ENCODE results near the gene TRAM2. TPM values are rescaled to one million over a fixed set of nuclear protein-coding genes. Genes with fewer than 3 reads are reported as not detected.

TRAM2 gene
- total and polyA plus RNA-seq, 3 donors from 2014 or later: 21.1 to 34.7 (median 26.1) TPM

DNA sequence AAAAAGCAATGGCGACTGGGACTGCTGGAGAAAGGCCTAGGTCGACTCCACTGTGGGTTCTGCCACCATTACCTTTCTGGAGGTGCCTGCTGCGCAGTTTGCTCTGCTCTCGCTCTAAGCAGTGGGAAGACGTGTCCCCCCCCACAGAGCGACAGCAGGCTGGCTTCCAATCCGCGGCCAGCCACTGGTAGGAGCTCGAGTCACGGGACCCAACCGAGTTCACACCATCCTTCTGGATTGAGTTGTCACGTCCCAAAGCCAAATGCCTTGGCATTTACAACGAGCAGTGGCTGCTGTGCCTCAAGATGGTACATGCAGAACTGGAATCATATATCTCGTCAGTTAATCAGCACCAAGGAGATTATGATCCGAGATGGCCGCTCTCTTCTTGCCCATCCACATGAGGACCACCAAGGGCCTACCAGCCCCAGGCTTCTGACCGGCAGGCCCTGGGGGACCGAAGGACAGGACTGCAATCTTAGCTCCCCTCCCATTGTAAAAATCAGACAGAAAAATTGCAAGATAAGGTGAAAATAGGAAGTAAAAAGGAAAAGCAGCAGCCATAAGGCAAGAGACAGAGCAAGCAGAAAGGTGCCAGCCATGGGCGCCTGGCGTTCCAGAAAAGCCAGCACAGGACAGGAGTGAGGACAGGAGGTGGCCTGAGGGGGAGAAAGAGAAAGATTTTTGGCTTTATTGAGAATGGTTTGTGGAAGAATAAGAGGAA, 74.4 kb downstream of the TRAM2 start:
- TF ChIP-seq POLR2A (IDR thresholded peaks at IDR 0.05): no peak
- TF ChIP-seq, protein P1, sequence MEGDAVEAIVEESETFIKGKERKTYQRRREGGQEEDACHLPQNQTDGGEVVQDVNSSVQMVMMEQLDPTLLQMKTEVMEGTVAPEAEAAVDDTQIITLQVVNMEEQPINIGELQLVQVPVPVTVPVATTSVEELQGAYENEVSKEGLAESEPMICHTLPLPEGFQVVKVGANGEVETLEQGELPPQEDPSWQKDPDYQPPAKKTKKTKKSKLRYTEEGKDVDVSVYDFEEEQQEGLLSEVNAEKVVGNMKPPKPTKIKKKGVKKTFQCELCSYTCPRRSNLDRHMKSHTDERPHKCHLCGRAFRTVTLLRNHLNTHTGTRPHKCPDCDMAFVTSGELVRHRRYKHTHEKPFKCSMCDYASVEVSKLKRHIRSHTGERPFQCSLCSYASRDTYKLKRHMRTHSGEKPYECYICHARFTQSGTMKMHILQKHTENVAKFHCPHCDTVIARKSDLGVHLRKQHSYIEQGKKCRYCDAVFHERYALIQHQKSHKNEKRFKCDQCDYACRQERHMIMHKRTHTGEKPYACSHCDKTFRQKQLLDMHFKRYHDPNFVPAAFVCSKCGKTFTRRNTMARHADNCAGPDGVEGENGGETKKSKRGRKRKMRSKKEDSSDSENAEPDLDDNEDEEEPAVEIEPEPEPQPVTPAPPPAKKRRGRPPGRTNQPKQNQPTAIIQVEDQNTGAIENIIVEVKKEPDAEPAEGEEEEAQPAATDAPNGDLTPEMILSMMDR (IDR thresholded peaks at IDR 0.05): no peak
- H3K4me3 ChIP-seq: no peak overlapping the region
- H3K9me3 ChIP-seq: no peaks in the 10 kb centered on the region
- intact Hi-C loops (cut with DNase I; ENCODE audit: low total_unique reads): no loop called here
- DNase-seq: no peak
- no peaks in the 10 kb centered on the region for H3K36me3 ChIP-seq (ENCODE audit: low read depth, missing control alignments)
- no peak overlapping the region for H3K27ac ChIP-seq
- H3K27me3 ChIP-seq: no peaks in the 10 kb centered on the region
- WGBS, 2 donors: 88 to 95% methylated on average over 20 of the region's 20 CpGs
- peaks cover 18% of the 10 kb centered on the region for H3K4me1 ChIP-seq

DNA sequence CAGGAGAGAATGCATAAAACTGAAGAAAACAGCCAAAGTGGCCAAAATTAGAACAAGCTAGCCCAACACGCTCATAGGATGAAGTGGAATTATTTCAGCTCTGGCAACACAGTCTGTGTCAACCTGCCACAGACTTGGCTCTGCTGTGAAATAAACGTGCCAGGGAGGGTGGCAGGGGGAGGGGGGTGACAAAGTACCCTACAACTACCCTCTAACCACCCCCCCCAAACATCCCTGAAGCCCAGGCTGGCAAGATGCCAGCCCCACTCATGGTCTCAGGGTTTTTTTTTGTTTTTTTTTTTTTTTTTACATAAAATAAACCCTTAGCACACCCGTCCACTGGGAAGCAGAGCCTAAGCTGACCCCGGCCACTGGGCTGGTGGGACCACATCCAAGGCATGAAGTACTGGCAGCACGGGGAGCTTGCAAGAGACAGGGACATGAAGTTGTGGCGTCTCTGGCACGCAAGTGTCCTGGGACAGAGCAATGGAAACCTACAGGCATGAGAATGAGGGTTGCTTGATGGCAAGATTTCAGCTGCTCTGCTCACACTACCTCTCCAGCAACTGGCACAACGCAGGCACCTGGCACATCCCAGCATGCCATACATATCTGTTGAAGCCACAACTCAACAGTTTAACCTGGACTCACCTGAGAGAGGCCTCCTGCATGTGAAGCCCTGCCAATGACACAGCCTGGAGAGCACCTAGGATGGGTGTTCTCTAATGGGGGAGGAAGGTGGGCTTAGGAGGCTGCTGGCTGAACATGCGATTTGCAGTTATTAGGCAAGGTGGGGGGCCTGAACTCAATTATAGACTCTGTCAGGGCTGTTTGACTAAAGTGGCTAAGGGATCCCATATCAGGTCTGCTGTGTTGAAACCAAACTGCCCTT, 76.4 kb downstream of the TRAM2 start:
- Histone ChIP-seq H3K4me3 (no peak overlapping the region), H3K27me3 (no peaks in the 10 kb centered on the region), H3K27ac (no peak overlapping the region), H3K36me3 (ENCODE audit: low read depth, missing control alignments) (no peaks in the 10 kb centered on the region), H3K9me3 (no peaks in the 10 kb centered on the region), H3K4me1 (peaks cover 11% of the 10 kb centered on the region)
- intact Hi-C loops (cut with DNase I; ENCODE audit: low total_unique reads): no loop called here
- TF ChIP-seq, protein P1 (IDR thresholded peaks at IDR 0.05): no peak
- TF ChIP-seq POLR2A (IDR thresholded peaks at IDR 0.05): no peak
- no peak for DNase-seq
- WGBS, 2 donors: 81 to 85% methylated on average over 8 to 9 of the region's 9 CpGs

DNA sequence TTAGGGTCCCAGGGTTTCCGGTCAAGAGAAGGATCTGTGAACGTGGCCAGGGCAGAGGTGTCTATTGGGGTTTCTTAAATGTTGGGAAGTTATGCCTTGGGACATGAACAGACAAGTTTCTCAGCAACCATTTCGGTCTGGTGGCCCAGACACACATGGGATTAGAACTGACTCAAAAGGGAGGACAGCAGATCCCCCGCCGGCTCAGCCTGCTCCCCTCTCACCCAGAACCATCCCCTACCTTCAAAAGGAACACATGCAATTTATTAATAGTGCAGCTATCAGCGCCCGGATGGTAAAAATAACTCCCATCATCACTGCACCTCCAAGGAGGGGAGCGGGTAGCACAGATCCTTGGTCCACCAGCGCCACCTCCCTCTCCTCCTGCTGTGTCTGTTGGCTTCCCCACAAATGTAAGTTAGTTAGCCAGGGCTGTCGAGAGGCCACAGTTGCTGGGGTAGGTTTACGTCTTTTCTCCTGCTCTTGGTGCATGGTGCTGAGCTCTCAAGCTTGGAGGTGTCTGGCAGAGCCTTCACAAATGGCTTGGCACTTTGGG, 77.1 kb downstream of the TRAM2 start:
- Histone ChIP-seq H3K36me3 (ENCODE audit: low read depth, missing control alignments) (no peaks in the 10 kb centered on the region), H3K27ac (no peak overlapping the region), H3K4me3 (no peak overlapping the region), H3K9me3 (no peaks in the 10 kb centered on the region), H3K27me3 (no peaks in the 10 kb centered on the region), H3K4me1 (peaks cover 9% of the 10 kb centered on the region)
- intact Hi-C loops (cut with DNase I; ENCODE audit: low total_unique reads): no loop called here
- 87 to 94% methylated on average over 8 to 11 of the region's 11 CpGs for WGBS, 2 donors
- DNase-seq: no peak
- no peak for TF ChIP-seq POLR2A (IDR thresholded peaks at IDR 0.05)
- TF ChIP-seq, protein P1 (IDR thresholded peaks at IDR 0.05): no peak

DNA sequence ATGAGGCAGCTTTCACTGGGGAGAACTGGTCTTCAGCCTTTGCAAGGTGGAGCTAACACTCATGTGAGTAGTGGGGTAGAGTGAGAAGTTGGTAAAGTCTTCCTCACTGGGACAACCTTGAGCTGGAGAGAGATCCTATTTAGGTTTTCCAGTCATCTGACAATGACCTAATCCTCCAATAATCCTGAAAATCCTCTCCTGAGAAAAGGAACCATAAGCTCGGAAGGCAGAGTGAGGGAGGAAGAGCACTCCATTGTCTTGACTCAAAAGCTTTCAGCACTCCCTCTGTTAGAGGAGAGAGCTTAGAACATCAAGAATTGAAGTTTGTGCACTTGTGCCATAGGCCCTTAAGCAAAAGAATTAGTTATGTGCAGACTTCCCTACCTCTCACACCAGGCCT, 77.8 kb downstream of the TRAM2 start:
- no peak for DNase-seq
- WGBS, 2 donors: 55 to 63% methylated on average over 1 of the region's 1 CpG
- Histone ChIP-seq H3K4me1 (peaks cover 2% of the 10 kb centered on the region), H3K36me3 (ENCODE audit: low read depth, missing control alignments) (no peaks in the 10 kb centered on the region), H3K27ac (no peak overlapping the region), H3K27me3 (no peaks in the 10 kb centered on the region), H3K9me3 (no peaks in the 10 kb centered on the region), H3K4me3 (no peak overlapping the region)
- intact Hi-C loops (cut with DNase I; ENCODE audit: low total_unique reads): no loop called here
- TF ChIP-seq, protein P1 (IDR thresholded peaks at IDR 0.05): no peak
- no peak for TF ChIP-seq POLR2A (IDR thresholded peaks at IDR 0.05)

Data from testis (tissue), 3 donors.